Astrocyte (in vitro differentiated cells and primary cell): ENCODE measurements around the gene CHRNB2. TPM values are rescaled to one million over a fixed set of nuclear protein-coding genes. Genes with fewer than 3 reads are reported as not detected.

Experiments
- DNase-seq: peaks from one replicate; pipeline ENCODE4 v3.0.0-alpha.2; 2010; ENCODE audit warnings: low read depth
- FAIRE-seq: peaks from 2 replicates; lab custom pipeline; 2011; peaks lifted over from hg19 to GRCh38; lab: Jason Lieb, UNC
- H2AFZ ChIP-seq: 2 replicates; pipeline ENCODE4 v1.6.0; 2012; ENCODE audit warnings: low read depth, low read length, inconsistent platforms
- H3K27ac ChIP-seq: 2 replicates; pipeline ENCODE4 v1.5.1; 2011; ENCODE audit warnings: low read depth, low read length, inconsistent platforms
- H3K27me3 ChIP-seq: 2 replicates; pipeline ENCODE4 v1.6.0; 2011; ENCODE audit warnings: low read length, inconsistent platforms; ENCODE audit not compliant: insufficient read depth
- H3K36me3 ChIP-seq: 2 replicates; pipeline ENCODE4 v1.5.1; 2011; ENCODE audit warnings: low read length, inconsistent platforms; ENCODE audit not compliant: insufficient read depth
- H3K4me1 ChIP-seq: 2 replicates; pipeline ENCODE4 v1.5.1; 2011; ENCODE audit warnings: low read length, inconsistent platforms; ENCODE audit not compliant: insufficient read depth
- H3K4me2 ChIP-seq: 2 replicates; pipeline ENCODE4 v1.6.0; 2012; ENCODE audit warnings: low read length, inconsistent platforms
- H3K4me3 ChIP-seq: 2 replicates; pipeline ENCODE4 v1.5.1; 2011; ENCODE audit warnings: low read depth, mild to moderate bottlenecking, low read length, inconsistent platforms; ENCODE audit not compliant: insufficient read depth
- H3K79me2 ChIP-seq: 2 replicates; pipeline ENCODE4 v1.6.0; 2012; ENCODE audit warnings: mild to moderate bottlenecking, low read length, inconsistent platforms; ENCODE audit not compliant: insufficient read depth
- H3K9ac ChIP-seq: 2 replicates; pipeline ENCODE4 v1.6.0; 2012; ENCODE audit warnings: mild to moderate bottlenecking, low read length, inconsistent platforms
- H3K9me3 ChIP-seq: 2 replicates; pipeline ENCODE4 v1.5.1; 2012; ENCODE audit warnings: low read depth, mild to moderate bottlenecking, low read length, inconsistent platforms; ENCODE audit not compliant: insufficient read depth
- H4K20me1 ChIP-seq: 2 replicates; pipeline ENCODE4 v1.6.0; 2012; ENCODE audit warnings: low read length, inconsistent platforms; ENCODE audit not compliant: insufficient read depth
- H3K27ac Mint-ChIP-seq: one replicate; pipeline ENCODE4 v1.8.0; 2021; ENCODE audit warnings: mild to moderate bottlenecking, mixed read lengths; ENCODE audit not compliant: unreplicated experiment
- H3K27me3 Mint-ChIP-seq: one replicate; pipeline ENCODE4 v1.8.0; 2021; ENCODE audit warnings: low read depth, mixed read lengths; ENCODE audit not compliant: unreplicated experiment
- H3K36me3 Mint-ChIP-seq: one replicate; pipeline ENCODE4 v1.8.0; 2021; ENCODE audit warnings: low read depth, mixed read lengths; ENCODE audit not compliant: unreplicated experiment
- H3K4me1 Mint-ChIP-seq: one replicate; pipeline ENCODE4 v1.8.0; 2021; ENCODE audit warnings: low read depth, mixed read lengths; ENCODE audit not compliant: unreplicated experiment
- H3K4me3 Mint-ChIP-seq: one replicate; pipeline ENCODE4 v1.8.0; 2021; ENCODE audit warnings: mild to moderate bottlenecking, moderate library complexity, mixed read lengths; ENCODE audit not compliant: unreplicated experiment
- H3K9me3 Mint-ChIP-seq: one replicate; pipeline ENCODE4 v1.8.0; 2021; ENCODE audit warnings: mild to moderate bottlenecking, mixed read lengths; ENCODE audit not compliant: unreplicated experiment
- CTCF ChIP-seq: IDR thresholded peaks from 2 replicates; pipeline ENCODE4 v1.5.1; 2011; ENCODE audit warnings: low read depth, mild to moderate bottlenecking, inconsistent platforms, low read length, moderate library complexity; ENCODE audit not compliant: insufficient read depth
- EZH2 ChIP-seq: IDR thresholded peaks from 2 replicates; pipeline ENCODE4 v1.6.1; 2012; ENCODE audit warnings: mild to moderate bottlenecking, low read length, inconsistent platforms; ENCODE audit not compliant: insufficient read depth
- total RNA-seq: library from RNA; stranded (reverse); gene quantifications from 2 replicates; pipeline ENCODE4 v1.2.1, GENCODE V29; 2021

The CHRNB2 gene
- total RNA-seq, 1 donor from 2014 or later, result 0.20 TPM

DNA sequence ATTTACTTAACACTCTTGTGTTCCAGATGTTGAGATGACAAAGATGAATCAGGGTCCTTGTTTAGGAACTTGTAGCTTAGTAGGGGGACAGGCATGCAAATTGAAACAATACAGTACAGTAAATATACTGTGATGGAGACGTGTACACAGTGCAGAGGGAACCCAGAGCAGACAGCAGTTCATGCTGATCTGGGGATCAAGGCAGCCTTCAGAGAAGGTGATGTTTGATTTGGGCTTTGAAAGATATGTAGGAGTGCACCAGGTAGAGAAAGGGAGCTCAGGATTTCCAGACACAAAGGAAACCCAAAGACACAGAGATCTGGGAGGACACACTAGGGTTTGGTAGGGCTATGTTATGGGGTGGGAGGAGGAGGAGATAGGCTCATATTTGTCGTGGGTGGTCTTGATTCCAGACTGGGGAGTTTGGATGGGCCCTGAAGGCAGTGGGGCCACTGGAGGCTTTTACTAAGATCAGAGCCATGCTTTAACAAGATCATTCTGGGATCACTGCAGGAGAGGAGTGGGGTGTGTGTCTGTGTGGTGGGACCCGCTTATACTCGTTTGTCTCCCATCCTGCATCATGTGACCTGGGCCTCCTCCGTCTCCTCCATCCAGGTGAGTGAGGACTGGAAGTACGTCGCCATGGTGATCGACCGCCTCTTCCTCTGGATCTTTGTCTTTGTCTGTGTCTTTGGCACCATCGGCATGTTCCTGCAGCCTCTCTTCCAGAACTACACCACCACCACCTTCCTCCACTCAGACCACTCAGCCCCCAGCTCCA, 7.8 kb downstream of the CHRNB2 start:
- Mint-ChIP-seq H3K4me1 (peaks cover 10% of the 10 kb centered on the region), H3K36me3 (peaks cover 34% of the 10 kb centered on the region), H3K4me3 (peak overlapping the region; percentile 15), H3K27ac (peak overlapping the region; percentile 3), H3K27me3 (peaks cover 12% of the 10 kb centered on the region), H3K9me3 (no peaks in the 10 kb centered on the region)
- no peaks in the 10 kb centered on the region for H3K4me1 ChIP-seq
- peaks cover 6% of the 10 kb centered on the region for H3K27me3 ChIP-seq
- H2AFZ ChIP-seq, result no peak overlapping the region
- H3K27ac ChIP-seq, result no peak overlapping the region
- H3K9me3 ChIP-seq, result no peaks in the 10 kb centered on the region
- H3K36me3 ChIP-seq, result peaks cover 19% of the 10 kb centered on the region
- DNase-seq (no peak), FAIRE-seq (no peak)
- TF ChIP-seq CTCF, result no peak
- no peak overlapping the region for H3K4me3 ChIP-seq
- no peak overlapping the region for H3K4me2 ChIP-seq
- no peak overlapping the region for H3K9ac ChIP-seq
- H4K20me1 ChIP-seq, result peaks cover 32% of the 10 kb centered on the region
- H3K79me2 ChIP-seq, result no peaks in the 10 kb centered on the region

DNA sequence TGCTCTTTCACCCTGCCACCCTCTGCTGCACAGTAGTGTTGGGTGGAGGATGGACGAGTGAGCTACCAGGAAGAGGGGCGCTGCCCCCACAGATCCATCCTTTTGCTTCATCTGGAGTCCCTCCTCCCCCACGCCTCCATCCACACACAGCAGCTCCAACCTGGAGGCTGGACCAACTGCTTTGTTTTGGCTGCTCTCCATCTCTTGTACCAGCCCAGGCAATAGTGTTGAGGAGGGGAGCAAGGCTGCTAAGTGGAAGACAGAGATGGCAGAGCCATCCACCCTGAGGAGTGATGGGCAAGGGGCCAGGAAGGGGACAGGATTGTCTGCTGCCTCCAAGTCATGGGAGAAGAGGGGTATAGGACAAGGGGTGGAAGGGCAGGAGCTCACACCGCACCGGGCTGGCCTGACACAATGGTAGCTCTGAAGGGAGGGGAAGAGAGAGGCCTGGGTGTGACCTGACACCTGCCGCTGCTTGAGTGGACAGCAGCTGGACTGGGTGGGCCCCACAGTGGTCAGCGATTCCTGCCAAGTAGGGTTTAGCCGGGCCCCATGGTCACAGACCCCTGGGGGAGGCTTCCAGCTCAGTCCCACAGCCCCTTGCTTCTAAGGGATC, 8.5 kb downstream of the CHRNB2 start:
- Mint-ChIP-seq H3K27me3 (peaks cover 6% of the 10 kb centered on the region), H3K27ac (peak overlapping the region; percentile 72)

More for the DNA sequence above, 8.5 kb downstream of the CHRNB2 start:
- Histone ChIP-seq H3K27ac (no peak overlapping the region), H3K9ac (no peak overlapping the region), H2AFZ (no peak overlapping the region), H3K4me2 (no peak overlapping the region), H4K20me1 (peaks cover 36% of the 10 kb centered on the region), H3K79me2 (no peaks in the 10 kb centered on the region), H3K4me1 (no peaks in the 10 kb centered on the region), H3K4me3 (no peak overlapping the region), H3K27me3 (peaks cover 3% of the 10 kb centered on the region), H3K9me3 (no peaks in the 10 kb centered on the region), H3K36me3 (peaks cover 25% of the 10 kb centered on the region)
- DNase-seq, result no peak
- no peak for TF ChIP-seq CTCF
- no peak for TF ChIP-seq EZH2
- no peak overlapping the region for H3K4me3 Mint-ChIP-seq
- H3K9me3 Mint-ChIP-seq, result no peaks in the 10 kb centered on the region
- H3K36me3 Mint-ChIP-seq, result peaks cover 34% of the 10 kb centered on the region
- peaks cover 10% of the 10 kb centered on the region for H3K4me1 Mint-ChIP-seq
- FAIRE-seq, result no peak
